Activated CD8-positive, alpha-beta memory T cell treated with anti-CD3 and anti-CD28 coated beads for 1 hour (primary cell): ENCODE data around the gene XPO6.

Source experiments
- DNase-seq, 2 donors: peaks; one replicate each; pipeline ENCODE4 v3.0.0-alpha.2; 2020; ENCODE audit warnings: low read depth in 1 of 2; ENCODE audit errors: extremely low read depth in 1 of 2

Gene XPO6

GRCh38 chr16:28208824-28209223, 2.9 kb downstream of the XPO6 start:
- no peak for DNase-seq

DNA sequence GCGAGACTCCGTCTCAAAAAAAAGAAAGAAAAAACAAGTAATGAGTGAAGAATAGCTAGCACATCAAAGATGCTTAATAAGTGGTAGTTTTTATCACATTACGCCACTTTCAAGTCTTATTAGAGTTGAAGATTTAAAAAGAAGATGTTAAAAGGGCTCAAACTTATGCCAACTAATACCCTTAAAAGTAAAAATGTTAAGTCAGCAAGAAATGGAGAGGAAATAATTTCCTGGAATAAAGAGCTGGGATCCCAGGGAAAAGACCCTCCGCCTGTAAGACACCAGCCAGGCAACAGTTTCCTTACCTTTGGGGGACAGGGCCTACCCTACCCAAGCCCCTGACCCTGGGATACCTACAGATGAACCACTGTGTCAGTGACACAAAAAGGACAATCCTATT, 3.6 kb downstream of the XPO6 start:
- DNase-seq: no peak

DNA sequence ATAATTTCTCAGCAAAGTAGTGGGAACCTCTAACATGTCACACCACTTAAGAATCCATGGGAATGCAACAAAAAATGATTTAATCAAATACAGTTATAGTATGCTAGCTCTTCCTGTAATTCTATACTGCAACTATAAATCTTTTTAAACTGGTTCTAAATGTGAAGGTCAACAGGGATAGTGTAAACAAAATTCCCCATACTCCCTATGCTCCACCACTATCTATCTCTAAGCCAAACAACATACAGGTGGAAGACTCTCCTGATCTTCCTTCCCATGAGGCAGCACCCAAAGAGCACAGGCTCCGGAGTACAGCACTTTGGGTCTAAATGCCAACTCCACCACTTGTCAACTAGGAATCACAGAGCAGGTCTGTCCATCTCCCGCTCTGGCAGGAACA, 4.4 kb downstream of the XPO6 start:
- no peak for DNase-seq

- DNase-seq: no peak
Measured at GRCh38 chr16:28205974-28206373, 5.8 kb downstream of the XPO6 start.

DNA sequence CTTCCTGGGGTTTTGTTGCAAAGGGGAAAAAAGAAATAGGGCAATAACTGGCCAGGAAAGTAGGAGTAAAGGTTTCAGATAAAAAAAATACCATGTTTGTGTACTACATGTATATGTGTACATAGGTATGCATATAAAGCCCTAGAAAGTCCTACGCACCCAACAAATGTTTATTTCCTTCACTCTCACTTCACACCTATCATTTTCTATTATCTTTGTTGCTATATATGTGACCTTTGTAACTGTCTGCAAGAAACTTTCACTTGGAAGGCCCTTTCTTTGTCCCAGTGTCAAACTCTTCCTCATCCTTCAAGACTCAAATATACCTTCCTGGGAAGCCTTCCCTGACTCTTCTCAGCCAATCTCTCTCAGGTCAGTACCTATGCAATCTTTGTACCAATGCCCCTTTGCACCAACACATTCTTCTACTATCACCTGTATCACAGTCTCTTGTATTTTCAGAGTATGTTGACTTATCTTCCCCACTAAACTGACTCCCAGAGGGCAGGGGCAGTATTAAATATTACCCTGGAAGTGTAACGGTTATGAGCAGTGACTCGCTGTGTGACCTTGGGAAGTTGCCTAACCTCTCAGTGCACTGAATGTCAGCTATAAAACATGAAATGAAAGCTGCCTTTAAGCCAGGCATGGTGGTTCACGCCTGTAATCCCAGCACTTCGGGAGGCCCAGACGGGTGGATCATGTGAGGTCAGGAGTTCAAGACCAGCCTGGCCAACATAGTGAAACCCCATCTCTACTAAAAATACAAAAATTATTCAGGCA, 6.5 kb downstream of the XPO6 start:
- no peak for DNase-seq

DNA sequence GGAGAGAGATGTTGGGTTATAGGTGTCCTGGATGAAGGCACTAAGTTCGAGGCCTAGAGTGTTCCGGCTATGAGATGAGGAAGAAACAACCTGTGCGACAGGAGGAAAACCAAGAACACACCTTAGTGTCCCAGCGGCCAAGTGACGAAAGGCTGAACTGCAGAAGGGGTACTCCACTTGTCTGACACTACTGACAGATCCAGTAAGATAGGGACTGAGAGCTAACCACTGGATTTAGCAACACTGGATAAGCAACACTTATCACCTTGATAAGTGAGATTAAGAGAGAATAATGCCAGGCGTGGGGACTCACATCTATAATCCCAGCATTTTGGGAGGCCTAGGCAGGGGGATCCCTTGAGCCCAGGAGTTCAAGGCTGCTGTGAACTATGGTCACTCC, 7.1 kb downstream of the XPO6 start:
- no peak for DNase-seq

DNA sequence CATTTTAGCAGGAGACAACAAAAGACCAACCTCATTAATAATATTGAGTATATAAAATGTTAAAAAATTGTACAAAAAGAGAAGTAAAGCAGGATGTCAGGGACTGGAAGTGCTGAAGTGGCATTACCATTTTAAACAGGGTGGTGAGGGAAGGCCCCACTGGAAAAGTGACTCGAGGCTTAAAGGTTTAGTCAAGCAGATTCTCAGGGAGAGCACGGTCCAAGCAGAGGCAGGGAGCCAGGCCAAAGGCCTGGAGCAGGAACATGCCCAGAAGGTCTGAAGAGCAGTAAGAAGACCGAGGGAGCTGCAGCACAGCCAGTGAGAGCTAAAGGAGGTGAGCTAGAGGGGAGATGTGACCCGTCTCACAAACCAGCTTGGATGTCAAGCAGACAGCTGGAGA, 7.6 kb downstream of the XPO6 start:
- no peak for DNase-seq

- DNase-seq: no peak
Measured at GRCh38 chr16:28202147-28202746, 9.5 kb downstream of the XPO6 start.

DNA sequence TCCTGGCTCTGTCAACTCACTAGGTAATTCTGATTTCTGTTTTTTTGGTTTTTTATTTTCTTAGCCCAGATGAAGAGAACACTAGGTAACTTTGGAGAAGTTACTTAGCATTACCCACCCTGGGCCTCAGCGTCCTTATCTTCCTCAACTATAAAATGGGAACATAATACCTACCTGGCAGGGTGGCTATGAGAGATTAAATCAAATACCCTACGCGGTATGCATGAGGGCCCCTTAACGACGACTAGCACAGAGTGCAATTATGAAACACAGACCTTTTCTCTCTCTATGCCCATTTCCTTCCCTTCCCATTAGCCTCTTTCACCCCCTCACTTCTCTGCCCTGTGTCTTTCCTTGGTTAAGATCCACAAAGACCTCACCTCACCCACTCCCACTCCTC, 11.1 kb downstream of the XPO6 start:
- DNase-seq: no peak

GRCh38 chr16:28196387-28196987, 15.3 kb downstream of the XPO6 start:
- no peak for DNase-seq

- no peak for DNase-seq
Measured at GRCh38 chr16:28195859-28196258, 15.9 kb downstream of the XPO6 start.

DNA sequence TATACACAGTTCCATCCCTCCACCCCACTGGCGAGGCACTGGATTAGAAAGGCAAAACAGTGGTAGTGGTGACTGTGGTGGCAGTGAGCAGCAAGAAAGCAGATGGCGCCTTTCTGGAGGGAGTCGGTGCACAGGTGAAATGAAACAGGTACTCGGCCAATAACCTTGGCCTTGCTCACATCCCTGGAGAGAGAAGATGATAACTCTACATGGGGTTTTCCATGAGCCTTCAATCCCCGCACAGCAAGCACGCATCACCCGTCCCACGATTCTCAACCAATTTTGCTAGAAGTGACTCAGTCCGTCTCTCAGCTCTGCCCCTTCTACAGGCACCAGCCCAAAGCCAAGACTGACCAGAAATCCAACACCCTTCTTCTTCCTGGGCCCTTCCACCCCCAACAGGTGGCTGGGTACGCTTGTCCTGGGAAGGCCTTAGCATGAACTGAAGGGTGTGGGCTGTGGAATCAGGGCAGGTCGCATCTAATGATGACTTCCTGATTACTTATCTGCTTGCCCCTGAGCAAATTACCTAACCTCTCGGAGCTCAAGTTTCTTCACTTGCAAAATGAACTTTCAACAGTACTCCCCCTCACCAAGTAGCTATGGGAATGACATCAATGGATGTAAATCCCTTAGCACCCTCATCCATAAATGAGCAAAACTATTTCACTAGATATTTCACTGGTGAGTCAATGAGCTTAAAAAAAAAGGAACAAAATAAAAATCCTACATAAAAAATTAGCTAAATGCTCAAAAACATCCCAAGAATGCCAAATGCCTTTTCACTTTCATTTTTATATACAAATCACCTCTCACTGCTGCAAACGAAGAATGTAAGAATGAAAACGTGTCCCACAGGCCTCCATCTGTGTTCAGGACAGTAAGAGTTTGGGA, 18.0 kb downstream of the XPO6 start:
- no peak for DNase-seq

GRCh38 chr16:28192806-28193529, 18.8 kb downstream of the XPO6 start:
- DNase-seq: peak; percentile 52 to 57

DNA sequence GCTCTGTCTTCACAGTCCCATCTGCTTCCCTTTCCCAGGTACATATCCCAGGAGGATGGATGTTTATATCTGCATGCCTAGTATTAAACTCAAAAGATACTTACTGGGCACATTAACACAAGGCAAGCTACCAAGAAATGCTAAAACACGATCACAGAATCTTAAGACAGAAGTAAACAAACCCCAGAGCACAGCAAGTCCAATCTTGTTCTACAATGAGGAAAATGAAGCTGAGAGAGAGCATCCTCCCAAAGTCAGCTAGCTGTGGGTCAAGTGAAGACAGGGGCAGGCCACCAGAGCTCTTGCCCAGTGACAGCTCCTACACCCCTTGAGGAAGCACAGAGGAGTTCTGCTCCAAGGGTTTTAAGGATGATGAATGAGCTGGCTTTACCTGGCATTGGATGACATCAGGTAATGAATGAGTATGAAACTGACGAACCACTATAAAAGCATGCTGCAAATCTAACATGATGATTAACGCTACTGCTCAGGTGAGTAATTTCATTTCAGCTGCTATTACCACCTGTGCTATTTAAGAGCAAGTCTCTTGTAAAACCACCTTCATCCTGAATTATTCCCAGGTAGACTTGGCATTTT, 20.3 kb downstream of the XPO6 start:
- DNase-seq: no peak

GRCh38 chr16:28189245-28189644, 22.5 kb downstream of the XPO6 start:
- DNase-seq: no peak

DNA sequence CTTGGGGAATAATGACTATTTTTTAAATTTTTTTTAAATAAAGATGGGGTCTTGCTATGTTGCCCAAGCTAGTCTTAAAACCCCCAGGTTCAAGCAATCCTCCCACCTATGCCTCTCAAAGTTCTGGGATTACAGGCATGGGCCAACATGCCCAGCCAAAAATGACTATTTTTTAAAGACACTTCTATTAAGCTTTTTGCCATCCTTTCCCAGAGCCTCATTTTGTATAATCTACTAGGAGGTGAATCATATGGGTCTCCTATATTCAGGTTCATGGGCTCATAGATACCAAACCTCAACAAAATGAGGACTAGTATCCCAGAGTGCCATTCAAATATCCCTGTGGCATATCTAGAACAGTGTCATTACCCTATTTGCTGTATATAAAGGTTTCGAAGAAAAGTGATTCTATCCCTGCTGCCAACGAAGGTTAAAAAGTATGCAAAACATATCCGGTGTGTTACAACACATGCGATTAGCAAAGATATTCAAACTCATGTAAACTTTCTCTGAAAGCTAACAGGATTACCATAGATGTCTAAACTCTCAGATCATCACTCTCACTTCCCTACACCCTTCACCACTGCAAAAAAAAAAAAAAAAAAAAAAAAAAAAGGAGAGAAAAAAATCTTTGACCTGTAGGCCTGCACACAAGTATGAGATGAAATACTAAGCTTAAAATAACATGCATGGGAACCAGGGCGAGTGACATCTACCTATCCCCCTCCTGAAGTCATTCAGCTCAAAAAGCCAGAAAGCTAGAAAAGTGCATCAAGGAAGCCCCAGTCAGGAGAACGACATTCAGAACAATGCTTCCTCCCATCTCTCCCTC, 23.5 kb downstream of the XPO6 start:
- DNase-seq: no peak

DNA sequence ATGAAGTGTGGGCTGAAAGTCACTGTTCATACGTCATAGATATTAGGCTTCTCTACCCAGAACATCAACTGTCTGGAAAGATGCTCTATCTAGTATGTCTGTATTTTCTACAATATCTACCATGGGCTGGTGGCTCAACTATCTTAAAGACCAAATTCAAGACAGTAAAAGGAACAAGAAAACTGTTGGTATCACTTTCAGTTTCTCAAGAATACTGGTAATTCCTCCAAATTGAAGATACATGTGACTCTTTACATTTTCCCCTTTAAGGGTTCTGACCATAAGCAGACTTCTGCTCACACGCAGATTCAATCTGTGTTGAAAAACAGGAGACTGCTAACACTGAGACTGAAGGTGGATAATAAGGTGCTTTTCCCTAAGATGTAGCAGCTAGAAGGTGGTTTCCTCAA, 24.2 kb downstream of the XPO6 start:
- no peak for DNase-seq

GRCh38 chr16:28186752-28187151, 25.0 kb downstream of the XPO6 start:
- no peak for DNase-seq

DNA sequence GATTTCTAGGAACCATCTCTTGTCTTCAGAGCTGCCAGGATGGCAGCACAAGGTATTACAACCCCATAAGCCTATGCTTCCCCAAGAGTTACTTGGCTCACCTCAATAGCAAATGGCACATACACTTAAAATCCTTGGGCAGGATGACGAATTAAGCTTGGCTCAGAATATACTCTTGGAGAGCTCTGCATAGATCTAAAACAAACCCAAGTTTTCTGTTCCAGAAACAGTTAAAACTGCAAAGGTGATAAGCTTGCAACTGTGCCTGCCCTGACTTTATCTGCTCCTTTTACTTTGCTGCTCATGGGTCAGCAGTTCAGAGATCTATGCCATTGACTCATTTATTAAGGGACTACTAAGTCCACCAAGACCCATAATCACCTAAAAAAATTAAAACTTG, 26.1 kb downstream of the XPO6 start:
- no peak for DNase-seq
